Measurements from ENCODE around the gene TBC1D7. TPM values are rescaled to one million over a fixed set of nuclear protein-coding genes. Genes with fewer than 3 reads are reported as not detected.

TBC1D7 gene
- total RNA-seq, 1 donor from 2014 or later: 15.3 TPM

DNA sequence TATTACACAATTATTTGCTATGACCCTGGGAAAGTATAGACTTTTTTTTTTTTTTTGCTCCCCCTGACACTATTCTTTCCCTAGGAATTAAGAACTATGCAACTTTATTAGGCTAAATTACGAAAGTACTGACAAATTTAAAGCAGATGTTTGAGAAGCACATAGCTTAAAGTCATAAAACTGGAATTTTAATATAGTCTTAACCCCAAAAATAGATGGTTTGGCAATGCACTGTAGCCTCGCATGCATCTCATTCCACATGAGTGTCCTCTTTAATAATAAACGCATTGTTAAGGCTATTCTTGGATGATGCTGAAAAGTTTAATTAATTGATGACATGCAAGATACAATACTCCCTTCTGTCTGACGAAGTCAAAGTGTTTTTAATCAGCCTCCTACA is 49.3 kb downstream of the TBC1D7 start:
- Mint-ChIP-seq H3K27me3 (ENCODE audit: unreplicated experiment) (no peaks in the 10 kb centered on the region), H3K36me3 (ENCODE audit: unreplicated experiment) (no peaks in the 10 kb centered on the region), H3K4me3 (ENCODE audit: unreplicated experiment) (no peak overlapping the region), H3K27ac (ENCODE audit: unreplicated experiment) (no peak overlapping the region), H3K9me3 (ENCODE audit: unreplicated experiment) (no peaks in the 10 kb centered on the region), H3K4me1 (ENCODE audit: unreplicated experiment) (no peaks in the 10 kb centered on the region)
- TF ChIP-seq, protein P1, sequence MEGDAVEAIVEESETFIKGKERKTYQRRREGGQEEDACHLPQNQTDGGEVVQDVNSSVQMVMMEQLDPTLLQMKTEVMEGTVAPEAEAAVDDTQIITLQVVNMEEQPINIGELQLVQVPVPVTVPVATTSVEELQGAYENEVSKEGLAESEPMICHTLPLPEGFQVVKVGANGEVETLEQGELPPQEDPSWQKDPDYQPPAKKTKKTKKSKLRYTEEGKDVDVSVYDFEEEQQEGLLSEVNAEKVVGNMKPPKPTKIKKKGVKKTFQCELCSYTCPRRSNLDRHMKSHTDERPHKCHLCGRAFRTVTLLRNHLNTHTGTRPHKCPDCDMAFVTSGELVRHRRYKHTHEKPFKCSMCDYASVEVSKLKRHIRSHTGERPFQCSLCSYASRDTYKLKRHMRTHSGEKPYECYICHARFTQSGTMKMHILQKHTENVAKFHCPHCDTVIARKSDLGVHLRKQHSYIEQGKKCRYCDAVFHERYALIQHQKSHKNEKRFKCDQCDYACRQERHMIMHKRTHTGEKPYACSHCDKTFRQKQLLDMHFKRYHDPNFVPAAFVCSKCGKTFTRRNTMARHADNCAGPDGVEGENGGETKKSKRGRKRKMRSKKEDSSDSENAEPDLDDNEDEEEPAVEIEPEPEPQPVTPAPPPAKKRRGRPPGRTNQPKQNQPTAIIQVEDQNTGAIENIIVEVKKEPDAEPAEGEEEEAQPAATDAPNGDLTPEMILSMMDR (IDR thresholded peaks at IDR 0.05): no peak
- DNase-seq (ENCODE audit: extremely low spot score, unreplicated experiment): no peak

DNA sequence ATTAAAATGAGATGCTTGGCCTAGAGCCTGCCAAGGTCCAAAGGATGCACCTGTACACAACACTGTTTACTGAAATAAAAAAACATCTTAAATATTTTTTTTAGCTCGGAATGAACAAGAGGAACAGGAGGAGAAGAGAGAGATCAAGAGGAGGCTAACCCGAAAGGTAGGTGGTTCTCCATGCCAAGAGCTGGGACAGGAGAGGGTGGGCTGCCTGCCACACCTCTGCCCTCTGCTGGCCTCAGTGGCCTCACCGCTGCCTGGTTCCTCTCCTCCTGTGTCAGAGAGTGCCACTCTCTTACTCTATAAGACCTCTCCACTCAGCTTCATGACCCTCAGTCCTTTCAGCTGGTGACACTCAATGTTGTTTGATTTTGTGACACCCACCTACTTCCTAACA is 50.2 kb downstream of the TBC1D7 start:
- Mint-ChIP-seq H3K27ac (ENCODE audit: unreplicated experiment) (no peak overlapping the region), H3K4me1 (ENCODE audit: unreplicated experiment) (no peaks in the 10 kb centered on the region), H3K27me3 (ENCODE audit: unreplicated experiment) (no peaks in the 10 kb centered on the region), H3K4me3 (ENCODE audit: unreplicated experiment) (no peak overlapping the region), H3K36me3 (ENCODE audit: unreplicated experiment) (no peaks in the 10 kb centered on the region), H3K9me3 (ENCODE audit: unreplicated experiment) (no peaks in the 10 kb centered on the region)
- DNase-seq (ENCODE audit: extremely low spot score, unreplicated experiment): no peak
- TF ChIP-seq, protein P1 (IDR thresholded peaks at IDR 0.05): no peak

DNA sequence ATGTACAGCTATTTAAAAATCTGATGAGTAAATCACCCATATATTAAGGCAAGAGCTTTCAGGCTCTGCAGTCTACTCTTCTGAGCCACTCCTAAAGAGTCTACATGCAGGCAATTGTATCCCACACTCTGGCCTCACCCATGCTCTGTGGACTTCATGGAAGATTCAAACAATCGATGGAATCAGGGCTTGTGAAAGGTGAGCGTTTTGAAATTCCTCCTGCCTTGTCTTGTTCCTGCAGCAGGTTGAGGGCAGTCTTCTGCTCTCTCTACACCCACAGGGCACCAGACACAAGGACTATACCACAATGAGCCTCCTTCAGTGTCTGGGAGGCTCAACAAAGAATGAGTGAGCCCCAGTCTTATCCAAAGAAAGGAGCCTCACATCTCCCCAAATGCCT is 51.1 kb downstream of the TBC1D7 start:
- Mint-ChIP-seq H3K36me3 (ENCODE audit: unreplicated experiment) (no peaks in the 10 kb centered on the region), H3K27ac (ENCODE audit: unreplicated experiment) (no peak overlapping the region), H3K4me3 (ENCODE audit: unreplicated experiment) (no peak overlapping the region), H3K27me3 (ENCODE audit: unreplicated experiment) (no peaks in the 10 kb centered on the region), H3K4me1 (ENCODE audit: unreplicated experiment) (no peaks in the 10 kb centered on the region), H3K9me3 (ENCODE audit: unreplicated experiment) (no peaks in the 10 kb centered on the region)
- TF ChIP-seq, protein P1 (IDR thresholded peaks at IDR 0.05): no peak
- no peak for DNase-seq (ENCODE audit: extremely low spot score, unreplicated experiment)

DNA sequence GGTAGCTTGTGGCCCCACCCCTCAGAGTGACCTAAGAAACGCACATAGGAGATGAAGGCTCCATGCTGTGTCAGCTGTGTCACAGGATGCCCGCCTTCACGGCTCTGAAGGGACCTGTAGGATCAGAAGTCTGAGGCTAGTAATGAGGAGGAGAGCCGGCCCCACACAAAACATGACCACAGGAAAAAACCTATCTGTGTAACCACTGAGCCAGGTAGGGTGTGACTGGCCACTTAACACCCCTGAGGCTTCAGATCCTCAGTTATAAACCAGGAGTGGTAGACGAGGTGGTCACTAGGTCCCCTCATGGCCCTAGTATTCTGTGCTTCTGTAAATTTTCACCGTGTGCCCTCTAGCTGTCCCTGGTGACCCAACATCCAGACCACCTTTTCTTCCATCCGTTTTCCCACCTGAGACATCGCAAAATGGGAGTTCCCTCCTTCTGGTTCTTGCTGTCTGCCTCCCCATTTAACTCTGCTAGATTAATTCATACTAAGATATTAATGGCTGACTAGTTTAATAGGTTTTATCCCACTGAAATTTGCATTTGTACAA is 52.8 kb downstream of the TBC1D7 start:
- no peaks in the 10 kb centered on the region for H3K27me3 Mint-ChIP-seq (ENCODE audit: unreplicated experiment)
- H3K4me3 Mint-ChIP-seq (ENCODE audit: unreplicated experiment): no peak overlapping the region
- no peaks in the 10 kb centered on the region for H3K36me3 Mint-ChIP-seq (ENCODE audit: unreplicated experiment)
- no peaks in the 10 kb centered on the region for H3K4me1 Mint-ChIP-seq (ENCODE audit: unreplicated experiment)
- H3K27ac Mint-ChIP-seq (ENCODE audit: unreplicated experiment): no peak overlapping the region
- no peak for DNase-seq (ENCODE audit: extremely low spot score, unreplicated experiment)
- no peaks in the 10 kb centered on the region for H3K9me3 Mint-ChIP-seq (ENCODE audit: unreplicated experiment)
- TF ChIP-seq, protein P1 (IDR thresholded peaks at IDR 0.05): no peak

DNA sequence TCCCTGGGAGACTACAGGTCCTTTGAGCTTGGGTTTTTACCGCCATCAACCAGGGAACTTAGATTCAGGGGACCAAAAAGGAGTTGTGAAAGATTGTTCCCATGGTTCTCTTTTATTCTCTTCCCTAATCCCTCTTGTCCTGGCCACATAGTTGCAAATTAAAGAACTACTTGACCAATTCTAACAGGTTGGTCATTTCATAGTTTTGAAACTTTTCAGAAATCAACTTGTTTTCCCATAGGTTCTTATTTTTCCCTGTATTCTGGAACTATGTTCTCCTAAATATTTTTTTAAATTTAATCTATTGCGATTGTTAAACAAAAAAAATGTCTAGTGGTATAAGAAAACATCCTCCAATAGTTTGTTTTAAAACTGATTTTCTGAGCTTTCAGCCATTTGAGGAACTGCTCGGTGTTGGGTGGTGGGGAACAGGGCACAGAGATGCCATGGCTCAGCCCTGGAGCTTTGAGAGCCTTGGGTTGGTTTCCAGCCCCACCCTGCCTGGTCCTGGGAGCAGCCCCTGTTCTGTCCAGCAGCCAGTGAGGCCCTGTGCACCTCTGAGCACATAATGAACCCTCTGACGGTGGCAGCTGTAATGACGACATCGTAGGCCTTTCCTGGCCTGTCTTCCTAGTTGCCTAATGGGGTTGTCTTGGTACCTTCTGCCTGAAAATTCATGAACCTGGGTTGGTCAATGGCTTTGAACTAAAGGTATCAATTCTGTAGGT is 53.5 kb downstream of the TBC1D7 start:
- TF ChIP-seq, protein P1 (IDR thresholded peaks at IDR 0.05): no peak
- Mint-ChIP-seq H3K36me3 (ENCODE audit: unreplicated experiment) (no peaks in the 10 kb centered on the region), H3K27ac (ENCODE audit: unreplicated experiment) (no peak overlapping the region), H3K4me1 (ENCODE audit: unreplicated experiment) (no peaks in the 10 kb centered on the region), H3K4me3 (ENCODE audit: unreplicated experiment) (no peak overlapping the region), H3K9me3 (ENCODE audit: unreplicated experiment) (no peaks in the 10 kb centered on the region), H3K27me3 (ENCODE audit: unreplicated experiment) (no peaks in the 10 kb centered on the region)
- no peak for DNase-seq (ENCODE audit: extremely low spot score, unreplicated experiment)

Data from osteocyte (in vitro differentiated cells).